Heart left ventricle (tissue), 13 donors: Measurements from ENCODE around the gene BTBD1.

Source experiments
- POLR2A ChIP-seq, 2 donors: fragments of 450-650 bp; IDR thresholded peaks; one replicate each; pipeline ENCODE4 v1.6.1; 2017; ENCODE audit warnings: antibody characterized with exemption in 2 of 2, mild to moderate bottlenecking in 2 of 2, moderate library complexity in 2 of 2
- TF ChIP-seq, protein P1 (sequence below), 12 donors: fragments of 200-600 bp; sonication (generic) in 4 of 12; IDR thresholded peaks; one replicate each; pipeline versions ENCODE4 v1.5.0 to v1.8.0; 2018 to 2022; ENCODE audit warnings: antibody characterized with exemption in 12 of 12, mild to moderate bottlenecking in 5 of 12
- donor health status: ischemic (EF 13 %, LVEDD 7.1; RV severe dilation, severe dysfunction).
- donor health status: DM: no; HTN: yes; CAD: no.
- donor health status: DM: no; HTN: no; CAD: no.
- donor health status: ischemic (EF 25% LVEDD 6.9; RV normal size, moderate dysfunction).
- donor health status: ischemic (EF 25% LVEDD 5.7; RV mildly dilated, moderate dysfunction).
- donor health status: ischemic (EF 35%, LVEDD 5.7; RV mildly dilated, moderate dysfunction).
- donor health status: nonischemic (EF 11% LVEDD 7.7; RV severe dilation, severe dysfunction).
- donor health status: DM: yes; HTN: yes; CAD: no.
- donor health status: PGD.
- donor health status: ischemic (EF 29% LVEDD 5.4; RV normal size, mild dysfunction).
- donor health status: nonischemic (EF 23%, LVEDD 6.1; RV moderate dilation, normal function).

DNA sequence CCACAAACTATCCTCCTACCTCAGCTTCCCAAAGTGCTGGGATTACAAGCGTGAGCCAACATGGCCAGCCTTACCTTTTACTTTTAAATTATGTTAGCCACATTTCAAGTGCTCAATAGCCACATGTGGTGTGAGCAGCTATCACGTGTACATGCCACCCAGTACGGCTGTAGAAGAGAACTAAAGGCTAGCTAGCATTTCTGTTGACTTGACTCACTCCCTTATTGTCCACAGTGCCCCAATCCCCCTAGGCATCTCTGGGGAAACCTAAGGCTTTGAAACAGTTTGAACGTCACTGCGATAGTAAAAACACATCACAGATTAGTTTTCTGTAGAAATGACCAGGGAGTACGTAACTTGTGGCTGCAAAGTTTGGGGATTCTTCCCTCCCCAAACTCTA is 67.6 kb downstream of the BTBD1 start:
- TF ChIP-seq, protein P1, sequence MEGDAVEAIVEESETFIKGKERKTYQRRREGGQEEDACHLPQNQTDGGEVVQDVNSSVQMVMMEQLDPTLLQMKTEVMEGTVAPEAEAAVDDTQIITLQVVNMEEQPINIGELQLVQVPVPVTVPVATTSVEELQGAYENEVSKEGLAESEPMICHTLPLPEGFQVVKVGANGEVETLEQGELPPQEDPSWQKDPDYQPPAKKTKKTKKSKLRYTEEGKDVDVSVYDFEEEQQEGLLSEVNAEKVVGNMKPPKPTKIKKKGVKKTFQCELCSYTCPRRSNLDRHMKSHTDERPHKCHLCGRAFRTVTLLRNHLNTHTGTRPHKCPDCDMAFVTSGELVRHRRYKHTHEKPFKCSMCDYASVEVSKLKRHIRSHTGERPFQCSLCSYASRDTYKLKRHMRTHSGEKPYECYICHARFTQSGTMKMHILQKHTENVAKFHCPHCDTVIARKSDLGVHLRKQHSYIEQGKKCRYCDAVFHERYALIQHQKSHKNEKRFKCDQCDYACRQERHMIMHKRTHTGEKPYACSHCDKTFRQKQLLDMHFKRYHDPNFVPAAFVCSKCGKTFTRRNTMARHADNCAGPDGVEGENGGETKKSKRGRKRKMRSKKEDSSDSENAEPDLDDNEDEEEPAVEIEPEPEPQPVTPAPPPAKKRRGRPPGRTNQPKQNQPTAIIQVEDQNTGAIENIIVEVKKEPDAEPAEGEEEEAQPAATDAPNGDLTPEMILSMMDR (IDR thresholded peaks at IDR 0.05), result no peak
- TF ChIP-seq POLR2A (IDR thresholded peaks at IDR 0.05), result no peak
